ENCODE data around the gene ANXA8. TPM values are rescaled to one million over a fixed set of nuclear protein-coding genes. Genes with fewer than 3 reads are reported as not detected.

The ANXA8 gene
- total and polyA plus RNA-seq, 10 of the 15 experiments (the other 5 are each of a cell fraction or from before 2014, with no cell fraction given), result 0.10 to 0.53 (median 0.41) TPM; not detected in 3

GRCh38 chr10:47449979-47450378 is 33.9 kb downstream of the ANXA8 start:
- no peaks in the 10 kb centered on the region for H3K79me2 ChIP-seq (ENCODE audit: control insufficient read depth, insufficient read depth, low read length)
- H4K20me1 ChIP-seq (ENCODE audit: control insufficient read depth, insufficient read depth), result no peaks in the 10 kb centered on the region
- no TSS peak for BruUV-seq (replicated peaks)
- POLR2A ChIA-PET, result no interaction called here
- H3K9me3 ChIP-seq (replicated peaks; ENCODE audit: control insufficient read depth, insufficient read depth, low read length), result no peaks in the 10 kb centered on the region; the same call in 2 of the 3 replicates
- ATAC-seq (no peak; the same call in 2 of the 3 replicates), DNase-seq (ENCODE audit: low read depth, low spot score) (no peak), FAIRE-seq (no peak)
- 16% methylated on average over 10 of the region's 10 CpGs for WGBS (ENCODE audit: insufficient coverage, insufficient replicate concordance, low lambda C conversion rate, missing lambda C conversion rate)
- RAD21 ChIA-PET (ENCODE audit: unreplicated experiment), result no interaction called here
- no peaks in the 10 kb centered on the region for H3K4me1 ChIP-seq (ENCODE audit: control insufficient read depth, insufficient read depth, low read length)
- peaks cover 0 to 8% of the 10 kb centered on the region in 2 experiments; a peak in 3 of 4 replicates for H3K27me3 ChIP-seq (replicated peaks in 1 of 2; ENCODE audit: control insufficient read depth in 2 of 2, insufficient read depth in 2 of 2, low read length in 1 of 2)
- no peak overlapping the region for H3K4me2 ChIP-seq (ENCODE audit: control insufficient read depth, insufficient read depth)
- H3K27ac ChIP-seq (ENCODE audit: control insufficient read depth, insufficient read depth), result no peak overlapping the region
- SMC1A ChIA-PET (ENCODE audit: uncharacterized antibody, unreplicated experiment), result interaction anchor here (1.0 kb wide), 1 partner anchor 13 kb away, joined by 4 read pairs; no protein-coding TSS in a partner anchor
- intact Hi-C loops (cut with micrococcal nuclease; ENCODE audit: unreplicated experiment), result no loop called here
- H3K4me3 ChIP-seq, result no peak overlapping the region
- TF ChIP-seq PRDM15 (CRISPR knock-in tag; IDR thresholded peaks at IDR 0.05), result no peak
- no peak for TF ChIP-seq ZNF24 (IDR thresholded peaks at IDR 0.05)
- TF ChIP-seq, protein P1, sequence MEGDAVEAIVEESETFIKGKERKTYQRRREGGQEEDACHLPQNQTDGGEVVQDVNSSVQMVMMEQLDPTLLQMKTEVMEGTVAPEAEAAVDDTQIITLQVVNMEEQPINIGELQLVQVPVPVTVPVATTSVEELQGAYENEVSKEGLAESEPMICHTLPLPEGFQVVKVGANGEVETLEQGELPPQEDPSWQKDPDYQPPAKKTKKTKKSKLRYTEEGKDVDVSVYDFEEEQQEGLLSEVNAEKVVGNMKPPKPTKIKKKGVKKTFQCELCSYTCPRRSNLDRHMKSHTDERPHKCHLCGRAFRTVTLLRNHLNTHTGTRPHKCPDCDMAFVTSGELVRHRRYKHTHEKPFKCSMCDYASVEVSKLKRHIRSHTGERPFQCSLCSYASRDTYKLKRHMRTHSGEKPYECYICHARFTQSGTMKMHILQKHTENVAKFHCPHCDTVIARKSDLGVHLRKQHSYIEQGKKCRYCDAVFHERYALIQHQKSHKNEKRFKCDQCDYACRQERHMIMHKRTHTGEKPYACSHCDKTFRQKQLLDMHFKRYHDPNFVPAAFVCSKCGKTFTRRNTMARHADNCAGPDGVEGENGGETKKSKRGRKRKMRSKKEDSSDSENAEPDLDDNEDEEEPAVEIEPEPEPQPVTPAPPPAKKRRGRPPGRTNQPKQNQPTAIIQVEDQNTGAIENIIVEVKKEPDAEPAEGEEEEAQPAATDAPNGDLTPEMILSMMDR (IDR thresholded peaks at IDR 0.05 in 2 of 3, conservative IDR thresholded peaks at IDR 0.05 in 1 of 3; ENCODE audit: control insufficient read depth in 2 of 3, extremely low read depth in 1 of 3, insufficient read depth in 1 of 3, low read depth in 3 of 3, low read length in 3 of 3), result no peak
- TF ChIP-seq KLF5 (IDR thresholded peaks at IDR 0.05; ENCODE audit: partially characterized antibody), result no peak
- no peak overlapping the region for H3K9ac ChIP-seq (ENCODE audit: control insufficient read depth, insufficient read depth, low read length)
- in situ Hi-C loops (cut with MboI), result no loop called here
- CTCF ChIA-PET, result no interaction called here
- no peaks in the 10 kb centered on the region for H3K36me3 ChIP-seq (ENCODE audit: control insufficient read depth in 2 of 2, insufficient read depth in 2 of 2, low read length in 1 of 2)
- no peak overlapping the region for H2AFZ ChIP-seq (ENCODE audit: control insufficient read depth, low read depth, low read length)

All from GM12878 (cell line).